NCI-H345 (cell line): ENCODE measurements around the gene CORO1C.

Experiments used
- DNase-seq: peaks from one replicate; lab custom pipeline; 2025; lab: John Stamatoyannopoulos, UW

CORO1C gene

DNA sequence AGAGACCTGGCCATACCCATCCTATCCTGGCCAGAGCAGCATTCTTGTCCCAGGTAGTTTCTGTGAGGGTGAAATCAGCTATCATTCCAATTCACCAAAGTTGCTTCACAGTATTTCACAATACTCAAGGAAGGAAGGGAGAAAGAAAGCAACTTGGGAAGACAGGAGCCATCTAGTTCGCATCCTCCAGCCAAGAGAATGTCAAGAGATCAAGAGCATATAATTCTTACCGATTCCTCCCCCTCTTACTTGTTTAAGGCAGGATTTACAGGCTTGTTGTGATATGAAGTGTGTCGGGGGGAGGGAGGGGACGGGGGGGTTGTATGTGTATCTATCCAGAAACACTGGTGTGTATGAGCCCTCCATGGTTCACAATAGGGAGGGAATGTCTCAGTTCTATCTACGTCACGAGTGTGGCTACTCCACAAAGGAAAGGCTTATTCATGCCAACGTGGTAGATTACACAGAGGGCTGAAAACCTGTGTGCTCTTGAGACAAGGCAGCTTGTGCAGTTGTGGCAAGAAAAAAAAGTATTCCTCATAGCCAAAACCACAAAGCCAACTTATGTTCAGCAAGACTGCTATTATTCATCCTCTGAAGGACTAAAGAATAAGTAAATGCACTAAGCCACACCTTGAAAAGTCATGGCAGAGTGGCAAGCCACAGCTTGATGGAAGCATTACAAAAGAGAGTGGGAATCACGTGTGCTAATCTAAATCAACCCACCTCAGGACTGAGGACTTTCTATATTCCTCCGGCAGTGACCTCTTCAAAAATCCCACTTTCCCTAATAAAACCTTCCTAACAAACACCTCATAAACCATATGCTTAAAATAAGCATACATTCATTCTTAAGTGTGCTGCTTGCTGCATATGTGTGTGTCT is 35.0 kb downstream of the CORO1C start:
- DNase-seq: peak; percentile 39

DNA sequence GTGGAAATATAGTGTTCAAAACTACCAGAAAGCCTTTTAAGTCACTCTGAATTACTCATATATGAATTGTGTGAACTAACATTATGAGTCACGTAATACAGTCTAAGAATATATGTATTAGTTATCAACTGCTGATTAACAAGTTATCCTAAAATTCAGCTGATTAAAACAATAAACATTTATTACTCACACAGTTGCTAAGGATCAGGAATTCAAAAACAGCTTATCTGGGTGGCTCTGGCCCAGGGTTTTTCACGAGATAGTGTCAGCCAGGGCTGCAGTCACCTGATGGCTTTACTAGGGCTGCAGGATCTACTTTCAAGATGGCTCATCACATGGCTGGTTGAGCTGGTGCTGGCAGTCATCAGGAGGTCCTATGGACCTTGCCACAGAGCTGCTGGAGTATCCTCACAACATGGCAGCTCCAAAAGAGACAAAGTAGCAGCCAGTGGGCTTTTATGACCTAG is 36.5 kb downstream of the CORO1C start:
- DNase-seq: no peak

DNA sequence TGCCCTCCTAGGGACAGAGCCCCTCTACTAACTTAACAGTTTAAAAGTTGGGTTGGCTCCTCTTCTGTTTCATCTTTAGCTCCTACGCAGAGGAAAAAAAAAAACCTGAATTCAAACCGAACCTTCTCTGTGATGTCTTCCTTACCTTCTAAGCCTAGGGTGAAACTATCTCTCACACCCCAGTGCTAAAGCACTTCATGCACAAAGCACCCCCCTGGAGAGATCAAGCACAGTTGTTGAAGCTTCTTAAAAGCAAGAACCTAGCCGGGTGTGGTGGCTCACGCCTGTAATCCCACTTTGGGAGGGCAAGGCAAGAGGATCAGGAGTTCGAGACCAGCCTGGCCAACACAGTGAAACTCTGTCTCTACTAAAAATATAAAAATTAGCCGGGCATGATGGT is 37.6 kb downstream of the CORO1C start:
- no peak for DNase-seq

DNA sequence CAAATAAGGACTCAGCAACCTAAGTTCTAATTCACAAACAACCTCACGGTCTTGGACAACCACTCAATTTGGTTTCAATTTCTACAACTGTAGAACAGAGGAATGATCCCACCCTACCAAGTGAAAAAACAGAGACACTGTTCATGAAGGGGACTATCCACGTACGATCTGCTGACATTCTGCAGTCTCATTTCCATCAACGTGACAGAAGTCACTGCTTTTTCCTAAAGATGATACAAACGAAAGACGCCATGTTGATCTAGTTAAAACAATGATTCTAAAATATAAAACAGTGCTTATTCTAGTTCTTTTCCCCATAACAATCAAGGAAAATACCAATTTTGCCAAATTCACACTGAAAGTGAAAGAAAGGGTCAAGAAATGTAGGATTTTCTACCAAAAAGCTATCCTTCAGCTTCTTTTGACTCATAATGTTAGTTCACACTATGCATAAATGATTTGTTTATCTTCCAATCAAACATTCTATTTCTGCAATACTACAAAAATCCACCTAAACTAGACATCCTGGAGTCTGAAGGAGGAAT is 38.1 kb downstream of the CORO1C start:
- DNase-seq: no peak

DNA sequence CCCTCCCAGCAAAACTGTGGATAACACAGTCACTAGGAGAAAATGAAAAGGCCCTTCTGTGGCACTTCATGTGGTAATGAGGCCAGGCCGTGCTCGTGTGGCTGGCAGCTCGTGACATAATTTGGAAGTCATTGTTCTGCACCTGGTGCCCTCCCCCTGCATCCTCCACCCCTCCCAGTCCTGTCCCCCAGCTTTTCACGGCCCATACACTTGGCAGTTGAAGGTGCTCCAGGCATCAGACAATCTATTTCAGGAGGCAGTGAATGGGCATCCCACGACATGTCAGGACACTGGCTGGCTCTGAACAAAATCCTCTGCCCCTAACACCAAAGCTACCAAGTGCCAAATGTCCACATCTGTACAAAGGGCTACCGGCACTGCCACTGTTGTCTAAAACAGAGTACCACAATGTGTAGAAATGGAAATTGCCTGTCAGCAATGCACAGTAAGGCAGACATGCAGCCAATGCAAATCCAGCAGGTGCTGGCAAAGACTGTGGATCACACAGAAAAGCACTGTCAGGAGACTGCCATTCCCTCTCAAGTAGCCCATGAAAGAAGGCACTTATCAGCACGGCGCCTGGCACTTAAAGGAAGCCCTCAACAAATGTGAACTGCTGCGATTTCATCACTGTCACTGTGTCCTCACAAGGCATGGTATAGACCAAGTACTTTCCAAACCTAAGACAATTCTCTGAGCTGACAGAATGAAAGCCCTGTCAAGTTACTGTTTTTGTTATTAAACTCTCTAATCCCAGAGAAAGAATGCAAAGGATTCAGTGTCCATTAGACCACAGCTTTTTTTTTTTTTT is 39.1 kb downstream of the CORO1C start:
- peak; percentile 93 for DNase-seq

DNA sequence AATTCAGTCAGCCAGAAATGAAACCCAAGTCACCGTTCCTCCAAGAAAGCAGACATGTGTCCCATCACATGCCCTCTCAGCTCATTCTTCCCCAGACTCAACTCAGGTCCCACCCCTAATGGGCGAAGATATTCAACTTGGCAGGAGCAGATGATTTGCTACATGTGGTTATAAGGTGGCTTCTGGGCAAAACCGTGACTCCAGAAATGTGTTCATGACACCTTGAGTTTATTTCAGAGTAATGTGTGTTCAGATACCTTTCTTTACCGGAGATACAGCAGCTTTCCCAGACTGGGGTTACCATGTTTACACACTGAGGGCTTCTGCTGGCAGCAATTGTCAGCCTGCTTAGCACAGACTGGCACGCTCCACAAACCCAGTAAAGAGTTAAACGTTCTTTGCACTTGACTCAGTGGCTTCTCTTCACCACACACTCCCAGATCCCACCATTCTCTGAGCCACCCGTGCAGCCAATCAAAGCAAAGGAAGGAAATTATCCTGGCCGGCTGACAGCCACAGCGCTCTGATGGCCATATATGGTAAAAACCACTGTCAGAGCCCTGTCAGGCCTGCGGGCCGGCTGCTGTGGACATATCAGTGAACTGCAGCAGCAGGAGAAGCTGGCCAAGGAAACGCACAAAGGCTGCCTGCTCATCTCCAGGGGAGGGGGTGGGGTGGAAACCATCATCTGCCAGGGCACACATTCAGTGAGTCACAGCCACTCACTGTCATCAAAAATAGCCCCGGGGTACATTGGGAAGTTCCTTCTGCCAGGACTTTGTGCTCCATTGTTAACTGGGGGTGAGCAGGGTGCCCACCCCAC is 39.9 kb downstream of the CORO1C start:
- DNase-seq: peak; percentile 98

DNA sequence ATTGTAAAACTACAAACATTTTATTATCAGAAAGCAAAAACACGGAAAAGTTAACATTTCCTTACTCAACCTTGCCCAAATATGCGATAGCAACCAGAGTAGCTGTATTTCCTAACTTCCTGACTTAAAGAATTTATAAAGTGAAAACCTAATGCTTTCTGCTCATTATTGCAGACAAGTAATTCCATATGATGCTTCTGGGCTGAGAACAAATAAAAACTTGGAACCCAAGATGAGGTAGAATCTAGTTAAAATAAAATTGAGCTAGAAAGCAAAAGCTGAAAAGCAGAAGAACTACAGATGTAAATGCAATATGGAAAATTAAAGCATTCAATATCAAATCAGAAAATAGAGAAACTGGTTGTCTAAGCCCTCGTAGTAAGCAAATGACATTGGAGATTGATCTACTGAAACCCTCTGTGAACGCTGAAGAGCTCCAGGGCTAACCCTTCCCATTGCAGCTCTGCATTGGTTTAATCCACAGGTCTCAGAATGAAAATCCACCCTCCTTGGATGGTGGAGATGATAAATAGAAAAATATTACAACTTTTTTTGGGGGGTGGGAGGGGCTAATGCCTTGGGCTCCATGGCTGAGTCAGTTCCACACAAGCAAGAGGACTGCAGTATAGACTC is 40.7 kb downstream of the CORO1C start:
- no peak for DNase-seq

DNA sequence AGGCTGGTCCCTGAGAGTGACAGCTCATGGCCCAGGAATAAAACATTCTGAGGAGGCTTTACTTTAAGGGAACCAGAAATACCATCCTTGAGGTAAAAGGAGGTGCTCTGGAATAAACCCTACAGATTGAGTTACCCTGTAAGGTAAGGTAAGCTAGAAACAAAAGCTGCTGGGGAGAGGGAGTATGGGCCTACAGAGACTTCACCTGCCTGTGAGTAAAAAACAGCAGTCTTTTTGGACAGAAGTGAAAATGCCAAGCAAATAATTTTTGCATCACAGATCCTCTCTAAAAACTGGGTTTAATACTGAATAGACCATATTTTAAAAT is 41.2 kb downstream of the CORO1C start:
- no peak for DNase-seq

DNA sequence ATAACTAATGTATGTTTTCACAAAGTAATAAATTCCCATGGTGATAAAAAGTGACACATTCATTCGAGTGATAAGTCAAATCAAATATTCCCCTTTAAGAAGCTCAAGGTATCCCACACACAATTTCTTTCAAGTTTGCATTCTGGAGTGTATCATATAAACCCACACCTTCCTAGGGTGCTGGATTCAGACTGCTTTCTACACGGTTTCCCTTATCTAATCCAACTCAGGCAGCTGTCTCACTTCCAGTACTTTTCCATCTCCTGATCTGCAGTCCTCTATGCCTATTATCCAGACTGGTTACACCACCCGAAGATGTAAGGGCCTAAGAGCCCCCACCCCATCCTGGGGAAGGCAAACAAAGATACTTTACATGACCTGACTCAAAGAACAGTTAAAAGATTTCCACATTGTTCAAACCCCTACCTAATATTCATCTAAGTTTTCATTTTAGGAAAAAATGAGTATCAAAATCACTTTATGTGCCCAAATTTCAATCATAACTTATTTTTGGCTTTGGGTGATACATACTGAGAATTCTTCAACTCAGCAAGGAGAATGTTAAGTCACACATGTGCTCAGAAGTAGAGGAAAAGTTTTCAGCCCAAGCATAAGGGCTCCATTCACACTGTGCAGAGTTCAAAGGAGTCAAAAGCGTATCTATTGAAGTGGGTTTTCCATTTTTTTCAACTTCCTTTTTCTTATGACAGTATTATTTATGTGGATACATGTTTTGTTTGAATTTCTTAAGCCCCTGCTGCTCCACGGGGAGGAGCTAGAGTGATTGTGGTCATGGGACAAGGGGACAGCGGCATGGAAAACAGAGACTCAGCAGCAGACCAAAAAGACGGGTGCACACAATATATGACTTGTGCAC is 41.8 kb downstream of the CORO1C start:
- DNase-seq: peak; percentile 44

DNA sequence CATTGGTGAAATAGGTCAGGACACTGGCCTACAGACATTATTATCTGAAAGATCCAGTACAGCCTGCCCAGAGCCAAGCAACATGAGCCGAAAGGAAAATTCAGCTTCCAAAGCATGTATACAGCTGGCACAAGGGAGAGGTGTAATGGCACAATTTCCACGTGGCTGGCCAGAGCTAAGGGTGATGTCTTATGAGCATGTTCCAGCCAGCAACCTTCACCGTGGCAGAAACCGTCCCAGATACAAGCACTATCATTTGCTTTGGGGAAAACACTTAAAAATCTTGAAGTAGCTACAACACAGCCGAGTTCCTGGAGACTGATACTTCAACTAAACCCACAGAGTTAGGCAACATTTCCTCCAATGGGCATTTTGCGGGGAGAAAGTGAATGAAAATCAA is 44.5 kb downstream of the CORO1C start:
- DNase-seq: no peak

DNA sequence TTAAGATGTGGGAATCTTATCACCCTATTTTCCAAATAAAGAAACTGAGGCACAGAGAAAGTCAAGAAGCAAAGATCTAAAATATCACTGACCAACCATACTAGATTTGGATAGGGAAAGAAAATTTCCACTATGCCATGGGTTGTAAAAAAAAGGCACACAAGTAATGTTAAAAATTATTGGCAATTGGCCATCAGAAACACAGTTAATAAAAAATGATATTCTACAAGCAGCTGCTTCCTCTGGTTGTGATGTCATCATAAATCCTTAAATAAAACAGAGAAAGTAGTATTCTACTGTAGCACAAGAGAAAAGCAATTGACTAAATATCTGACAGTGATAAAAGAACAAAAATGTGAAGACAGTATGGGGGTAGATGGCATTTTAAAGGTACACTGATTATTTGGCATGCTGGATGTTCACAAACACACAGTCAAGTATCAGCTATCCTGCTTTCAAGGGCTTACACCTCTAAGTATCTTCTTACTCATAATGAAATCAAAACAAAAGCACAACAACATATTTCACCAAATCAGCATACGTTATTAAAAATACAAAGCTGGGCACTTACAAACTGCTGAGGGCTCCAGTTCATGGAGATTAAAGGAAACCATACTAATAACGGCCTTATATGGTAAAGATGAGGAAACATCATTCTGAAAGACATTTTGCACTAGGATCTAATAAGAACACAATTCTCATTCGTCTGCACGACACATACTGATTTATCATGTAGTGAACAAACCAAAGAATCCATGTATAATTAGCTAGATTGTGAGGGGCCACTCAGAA is 45.7 kb downstream of the CORO1C start:
- no peak for DNase-seq

DNA sequence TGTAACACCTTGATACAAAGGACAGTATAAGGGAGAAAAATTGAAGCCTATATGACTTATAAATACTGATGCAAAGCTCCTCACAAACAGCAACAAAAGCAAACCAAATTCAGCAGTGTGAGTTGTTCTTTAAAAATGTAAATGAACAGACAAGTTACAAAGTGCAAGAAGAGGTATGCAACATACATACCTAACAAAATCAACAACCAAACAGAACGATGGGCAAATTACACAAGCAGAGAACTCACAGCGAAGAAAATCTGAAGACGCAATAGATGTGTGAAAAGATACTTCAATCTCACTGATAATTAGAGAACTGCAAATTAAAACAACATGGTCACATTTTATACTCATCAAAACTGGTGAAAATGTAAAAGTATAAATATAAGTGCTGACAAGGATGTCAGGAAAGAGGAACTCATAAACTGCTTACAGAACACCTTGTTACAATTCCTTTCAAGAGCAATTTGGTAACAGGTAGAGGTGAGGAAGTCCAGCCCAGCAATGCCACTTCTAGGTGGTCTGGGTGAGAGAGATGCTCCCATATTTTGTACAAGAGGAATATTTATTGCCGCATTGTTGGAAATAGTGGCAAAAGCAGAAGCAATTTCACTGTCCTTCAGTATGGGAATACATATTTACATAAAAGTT is 47.3 kb downstream of the CORO1C start:
- no peak for DNase-seq

DNA sequence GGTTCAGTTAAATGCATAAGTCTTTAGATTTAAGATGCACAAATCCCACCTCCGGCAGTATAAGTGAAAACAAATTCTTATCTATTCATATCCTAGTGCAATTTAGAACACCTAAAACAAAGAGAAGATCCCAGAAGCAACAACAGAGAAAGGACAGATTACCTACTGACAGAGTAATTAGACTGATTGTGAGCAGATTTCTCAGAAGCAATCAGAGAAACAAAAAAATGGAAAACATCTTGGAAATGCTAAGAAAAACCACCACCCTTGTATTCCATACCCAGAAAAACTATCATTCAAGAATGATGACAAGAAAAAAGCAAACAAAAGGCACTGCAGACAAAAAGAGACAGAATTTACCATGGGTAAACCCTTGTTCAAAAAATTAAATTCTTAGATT is 50.0 kb downstream of the CORO1C start:
- no peak for DNase-seq

DNA sequence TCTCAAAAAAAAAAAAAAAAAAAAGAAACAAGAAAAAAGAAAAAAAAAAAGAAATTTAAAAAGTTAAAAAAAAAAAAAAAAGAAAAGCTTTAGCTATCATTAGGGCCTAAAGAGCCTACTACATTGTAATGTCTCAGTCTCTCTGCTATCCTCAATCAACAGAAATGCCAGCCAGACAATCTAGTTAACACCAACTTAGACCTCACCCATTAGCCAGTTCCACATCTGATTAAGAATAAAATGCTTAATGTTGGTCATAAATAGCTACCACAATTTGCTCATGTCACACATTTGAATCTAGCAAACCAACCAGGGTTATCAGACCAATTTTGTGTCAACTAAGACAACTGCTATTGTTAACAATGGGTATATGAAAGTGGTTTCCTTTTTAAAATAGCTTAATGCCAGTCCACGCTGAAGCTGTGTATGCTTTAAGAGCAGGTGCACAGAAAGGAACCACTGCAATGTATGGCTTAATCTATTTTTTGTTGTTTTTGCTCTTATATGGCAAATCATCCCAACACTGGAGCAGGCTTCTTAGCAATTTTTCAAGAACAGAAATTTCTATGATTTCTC is 52.1 kb downstream of the CORO1C start:
- DNase-seq: no peak

DNA sequence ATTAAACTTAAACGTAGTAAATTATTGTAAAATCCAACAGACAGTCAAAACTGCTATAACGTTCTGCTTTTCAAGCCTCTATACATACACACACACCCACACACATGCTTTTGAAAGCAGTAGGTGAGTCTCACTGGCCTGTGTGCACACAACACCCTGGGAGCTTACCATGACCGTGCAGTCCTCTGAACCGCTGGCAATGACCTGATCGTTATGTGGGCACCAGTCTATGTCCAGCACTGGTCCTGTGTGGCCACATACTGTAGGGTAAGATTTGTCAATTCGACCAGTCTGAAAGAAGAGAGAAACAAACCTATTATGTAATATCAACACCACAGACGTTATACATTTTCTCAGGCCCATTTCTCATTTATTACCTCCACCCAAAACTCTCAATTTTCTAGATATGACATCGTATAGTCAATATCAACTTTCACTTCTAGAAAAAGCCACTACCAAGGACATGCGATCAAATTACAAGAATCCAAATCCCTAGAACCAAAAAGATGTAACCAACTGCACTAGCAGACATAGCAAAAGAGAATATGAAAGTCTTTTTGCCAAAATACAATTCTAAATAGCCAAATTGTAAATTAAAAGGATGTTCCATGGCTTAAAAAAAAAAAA is 53.1 kb downstream of the CORO1C start:
- DNase-seq: no peak

DNA sequence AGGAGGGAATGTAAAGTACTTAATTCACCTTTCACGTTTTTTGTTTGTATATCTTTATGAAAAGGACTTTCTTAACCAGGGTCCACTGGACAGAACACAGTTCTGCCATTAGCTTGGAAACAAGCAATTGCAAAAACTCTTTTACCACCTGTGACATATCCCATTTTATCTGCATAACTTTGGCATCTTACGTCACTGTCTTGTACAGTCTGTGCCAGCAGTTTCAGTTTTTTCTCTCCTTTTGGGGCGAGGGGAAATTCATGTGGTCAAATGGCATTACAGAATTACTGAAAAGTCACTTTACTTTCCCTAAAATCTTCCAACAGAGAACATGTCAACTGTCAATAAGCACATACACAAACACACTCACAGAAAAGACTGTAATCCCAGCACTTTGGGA is 53.9 kb downstream of the CORO1C start:
- DNase-seq: no peak

DNA sequence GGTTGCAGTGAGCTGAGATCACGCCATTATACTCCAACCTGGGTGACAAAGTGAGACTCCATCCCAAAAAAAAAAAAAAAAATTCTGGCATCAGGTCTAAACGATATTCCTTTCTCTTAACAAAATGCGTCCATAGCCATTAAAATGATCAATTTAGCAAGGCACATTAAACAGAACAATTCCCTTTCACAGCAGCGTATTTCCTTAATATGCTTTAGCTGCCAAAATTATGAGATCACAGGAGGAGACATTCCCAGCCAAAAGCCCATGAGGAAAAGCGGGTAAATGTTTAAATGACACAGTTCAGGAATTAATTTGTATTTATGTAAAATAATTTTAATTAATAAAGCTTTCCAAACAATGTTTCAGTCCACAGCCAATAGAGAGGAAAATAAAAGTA is 54.6 kb downstream of the CORO1C start:
- no peak for DNase-seq

DNA sequence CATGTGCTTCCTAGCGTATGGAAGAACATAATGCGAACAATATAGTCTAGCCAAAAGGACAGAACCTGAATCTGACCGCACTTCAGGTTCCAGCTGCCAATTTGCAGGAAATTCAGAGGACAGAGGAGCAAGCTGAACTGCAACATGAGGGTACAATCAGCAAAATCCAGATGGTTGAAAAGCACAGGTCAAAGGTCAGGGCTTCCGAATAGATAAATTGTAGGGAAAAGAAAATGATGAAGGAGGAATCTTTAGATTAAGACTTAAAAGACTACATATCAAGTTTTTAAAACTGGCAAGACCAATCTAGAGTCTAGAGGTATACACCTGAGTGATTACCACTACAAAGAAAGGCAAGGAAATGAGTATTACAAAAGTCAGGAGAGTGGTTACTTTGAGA is 55.5 kb downstream of the CORO1C start:
- DNase-seq: no peak
